SK-N-SH treated with all-trans-retinoic acid at 6 μM for 48 hours (cell line): ENCODE results near the gene OR8D2.

Experiments used
- ATAC-seq: fragments of 200-7000 bp; cut with Tn5 transposase; 3 replicates; pipeline ENCODE4 v1.9.1; 2020; ENCODE audit warnings: mild to moderate bottlenecking, moderate library complexity
- CREB5 ChIP-seq: fragments of 250-450 bp; sonication (Bioruptor Pico); IDR thresholded peaks from 2 replicates; pipeline ENCODE4 v1.5.1; 2020; ENCODE audit warnings: low read depth, mild to moderate bottlenecking, moderate library complexity
- CSDC2 ChIP-seq: fragments of 250-450 bp; sonication (Bioruptor Pico); IDR thresholded peaks from 2 replicates; pipeline ENCODE4 v1.5.0; 2020; ENCODE audit warnings: mild to moderate bottlenecking, moderate library complexity
- CSRNP3 ChIP-seq: fragments of 250-450 bp; sonication (Bioruptor Pico); IDR thresholded peaks from 2 replicates; pipeline ENCODE4 v1.5.1; 2021; ENCODE audit warnings: mild to moderate bottlenecking, moderate library complexity
- ESRRG ChIP-seq: fragments of 250-450 bp; sonication (Bioruptor Pico); IDR thresholded peaks from 2 replicates; pipeline ENCODE4 v1.6.1; 2021; ENCODE audit warnings: mild to moderate bottlenecking
- GLIS3 ChIP-seq: fragments of 250-450 bp; sonication (Bioruptor Pico); IDR thresholded peaks from 2 replicates; pipeline ENCODE4 v1.5.0; 2020; ENCODE audit warnings: mild to moderate bottlenecking, moderate library complexity
- ISL1 ChIP-seq: fragments of 250-450 bp; sonication (Bioruptor Pico); IDR thresholded peaks from 2 replicates; pipeline ENCODE4 v2.1.2; 2022; ENCODE audit warnings: mild to moderate bottlenecking, moderate library complexity
- OSR1 ChIP-seq: fragments of 250-450 bp; sonication (Bioruptor Pico); IDR thresholded peaks from 2 replicates; pipeline ENCODE4 v1.8.0; 2022; ENCODE audit warnings: moderate library complexity, mild to moderate bottlenecking, inconsistent platforms
- POU6F1 ChIP-seq: fragments of 250-450 bp; sonication (Bioruptor Pico); IDR thresholded peaks from 2 replicates; pipeline ENCODE4 v1.8.0; 2021; ENCODE audit warnings: low read depth, mild to moderate bottlenecking, moderate library complexity, borderline replicate concordance
- SNAI2 ChIP-seq: fragments of 250-450 bp; sonication (Bioruptor Pico); IDR thresholded peaks from 2 replicates; pipeline ENCODE4 v1.5.0; 2020; ENCODE audit warnings: mild to moderate bottlenecking, moderate library complexity
- TOX ChIP-seq: fragments of 250-450 bp; sonication (Bioruptor Pico); IDR thresholded peaks from 2 replicates; pipeline ENCODE4 v1.8.0; 2021; ENCODE audit warnings: mild to moderate bottlenecking, moderate library complexity, borderline replicate concordance
- TSHZ2 ChIP-seq: fragments of 250-450 bp; sonication (Bioruptor Pico); IDR thresholded peaks from 2 replicates; pipeline ENCODE4 v1.5.0; 2020; ENCODE audit warnings: mild to moderate bottlenecking, moderate library complexity
- ZC3H10 ChIP-seq: fragments of 250-450 bp; sonication (Bioruptor Pico); IDR thresholded peaks from 2 replicates; pipeline ENCODE4 v1.5.1; 2021; ENCODE audit warnings: mild to moderate bottlenecking, moderate library complexity
- ZFP3 ChIP-seq: fragments of 250-450 bp; sonication (Bioruptor Pico); IDR thresholded peaks from 2 replicates; pipeline ENCODE4 v1.5.0; 2020; ENCODE audit warnings: mild to moderate bottlenecking, moderate library complexity
- ZFP30 ChIP-seq: fragments of 450-650 bp; formaldehyde crosslinking; IDR thresholded peaks from 2 replicates; pipeline ENCODE4 v1.5.0; 2022; ENCODE audit warnings: mild to moderate bottlenecking, moderate library complexity
- ZNF565 ChIP-seq: fragments of 450-650 bp; formaldehyde crosslinking; conservative IDR thresholded peaks from 2 replicates; pipeline ENCODE4 v1.5.0; 2020; ENCODE audit warnings: low read depth, mild to moderate bottlenecking, moderate library complexity
- ZNF70 ChIP-seq: fragments of 450-650 bp; formaldehyde crosslinking; IDR thresholded peaks from 2 replicates; pipeline ENCODE4 v1.5.0; 2020; ENCODE audit warnings: mild to moderate bottlenecking, moderate library complexity
- ZNF8 ChIP-seq: fragments of 450-650 bp; formaldehyde crosslinking; IDR thresholded peaks from 2 replicates; pipeline ENCODE4 v1.5.0; 2020; ENCODE audit warnings: mild to moderate bottlenecking, moderate library complexity

OR8D2 gene

GRCh38 chr11:124310721-124311120, 9.3 kb downstream of the OR8D2 start:
- ATAC-seq: no peak
- TF ChIP-seq TSHZ2 (no peak), ISL1 (no peak), TOX (CRISPR knock-in tag) (no peak), GLIS3 (CRISPR knock-in tag) (no peak), ZFP30 (CRISPR knock-in tag) (no peak), ZFP3 (no peak), OSR1 (CRISPR knock-in tag) (no peak)

DNA sequence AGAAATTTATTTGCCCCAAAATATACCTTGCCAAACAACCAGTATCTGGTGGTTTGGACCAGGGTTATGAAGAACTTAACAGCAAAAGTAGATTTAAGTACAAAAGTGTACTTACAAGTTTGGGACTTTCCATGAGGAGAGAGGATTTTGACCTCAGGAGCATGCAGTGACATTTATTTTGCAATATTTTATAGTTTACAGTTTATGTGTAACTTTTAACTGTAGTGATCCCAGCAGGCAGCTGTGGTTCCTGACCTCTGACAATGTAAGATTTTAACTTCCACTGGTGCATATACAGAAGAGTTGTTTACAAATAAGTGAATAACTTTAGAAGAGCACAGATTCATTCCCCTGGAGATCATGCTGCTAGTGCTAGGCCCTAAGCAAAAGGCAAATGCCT, 12.9 kb downstream of the OR8D2 start:
- no peak for ATAC-seq
- TF ChIP-seq CSRNP3 (CRISPR knock-in tag): no peak
- no peak for TF ChIP-seq SNAI2
- TF ChIP-seq ZC3H10 (CRISPR knock-in tag): no peak
- no peak for TF ChIP-seq ESRRG
- no peak for TF ChIP-seq ISL1
- no peak for TF ChIP-seq CREB5 (CRISPR knock-in tag)
- TF ChIP-seq GLIS3 (CRISPR knock-in tag): no peak
- no peak for TF ChIP-seq ZNF8 (CRISPR knock-in tag)
- no peak for TF ChIP-seq OSR1 (CRISPR knock-in tag)
- TF ChIP-seq TOX (CRISPR knock-in tag): no peak
- no peak for TF ChIP-seq POU6F1

- TF ChIP-seq ZNF70 (CRISPR knock-in tag): no peak
- ATAC-seq: no peak
Observed at GRCh38 chr11:124302347-124303125, 17.5 kb downstream of the OR8D2 start.

GRCh38 chr11:124301548-124301947, 18.4 kb downstream of the OR8D2 start:
- no peak for TF ChIP-seq OSR1 (CRISPR knock-in tag)
- TF ChIP-seq, all 23 proteins: peak for 0
- ATAC-seq: no peak

GRCh38 chr11:124297921-124298320, 22.1 kb downstream of the OR8D2 start:
- no peak for TF ChIP-seq ZC3H10 (CRISPR knock-in tag)
- TF ChIP-seq ZFP30 (CRISPR knock-in tag): no peak
- TF ChIP-seq CSDC2 (CRISPR knock-in tag): no peak
- no peak for TF ChIP-seq ESRRG
- TF ChIP-seq CSRNP3 (CRISPR knock-in tag): no peak
- TF ChIP-seq ZNF565: no peak
- no peak for TF ChIP-seq CREB5 (CRISPR knock-in tag)
- no peak for TF ChIP-seq ZNF8 (CRISPR knock-in tag)
- TF ChIP-seq POU6F1: no peak
- TF ChIP-seq TSHZ2: no peak

More at GRCh38 chr11:124297921-124298320, 22.1 kb downstream of the OR8D2 start:
- no peak for ATAC-seq
